Rectal smooth muscle tissue (tissue), 1 donor: Measurements from ENCODE around the gene SLA2.
"Not testable (repeated sequence)": the region's sequence is repeated elsewhere in the genome, so short reads cannot be mapped to it uniquely, and the experiment has no call there.

Experiments
- H3K27ac ChIP-seq: one replicate; pipeline ENCODE4 v1.7.0; 2013; ENCODE audit warnings: low read depth, low read length, inconsistent platforms
- H3K27me3 ChIP-seq: one replicate; pipeline ENCODE4 v1.7.0; 2013; ENCODE audit warnings: low read length; ENCODE audit not compliant: control insufficient read depth, insufficient read depth
- H3K36me3 ChIP-seq: one replicate; pipeline ENCODE4 v1.7.0; 2013; ENCODE audit warnings: low read length; ENCODE audit not compliant: control insufficient read depth, insufficient read depth
- H3K4me1 ChIP-seq: one replicate; pipeline ENCODE4 v1.7.0; 2013; ENCODE audit warnings: low read length; ENCODE audit not compliant: control insufficient read depth, insufficient read depth
- H3K4me3 ChIP-seq: one replicate; pipeline ENCODE4 v1.7.0; 2013; ENCODE audit warnings: low read length
- H3K9ac ChIP-seq: one replicate; pipeline ENCODE4 v1.7.0; 2013; ENCODE audit warnings: low read length

SLA2 gene

GRCh38 chr20:36623444-36623843 lies 22.6 kb downstream of the SLA2 start:
- no peak overlapping the region for H3K9ac ChIP-seq
- no peaks in the 10 kb centered on the region for H3K36me3 ChIP-seq
- H3K4me3 ChIP-seq: no peak overlapping the region
- H3K27ac ChIP-seq: no peak overlapping the region
- H3K27me3 ChIP-seq: no peaks in the 10 kb centered on the region
- H3K4me1 ChIP-seq: no peaks in the 10 kb centered on the region

DNA sequence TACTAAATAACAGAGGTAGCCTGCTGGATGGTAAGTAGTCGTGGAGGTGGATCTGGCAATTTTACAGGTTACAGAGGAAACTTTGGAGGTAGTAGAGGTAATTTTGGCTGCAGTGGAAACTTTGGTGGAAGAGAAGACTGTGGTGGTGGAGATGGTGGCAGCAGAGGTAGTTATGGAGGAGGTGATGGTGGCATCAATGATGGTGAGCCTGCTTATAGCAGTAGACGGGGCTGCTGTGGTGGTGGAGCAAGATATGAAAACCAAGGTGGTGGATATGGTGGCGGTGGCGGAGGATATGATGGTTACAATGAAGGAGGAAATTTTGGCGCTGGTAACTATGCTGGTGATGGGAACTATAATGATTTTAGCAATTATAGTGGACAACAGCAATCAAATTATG lies 25.1 kb downstream of the SLA2 start:
- Histone ChIP-seq H3K4me3 (no peak overlapping the region), H3K27me3 (no peaks in the 10 kb centered on the region), H3K27ac (no peak overlapping the region), H3K4me1 (no peaks in the 10 kb centered on the region), H3K9ac (no peak overlapping the region), H3K36me3 (no peaks in the 10 kb centered on the region)

DNA sequence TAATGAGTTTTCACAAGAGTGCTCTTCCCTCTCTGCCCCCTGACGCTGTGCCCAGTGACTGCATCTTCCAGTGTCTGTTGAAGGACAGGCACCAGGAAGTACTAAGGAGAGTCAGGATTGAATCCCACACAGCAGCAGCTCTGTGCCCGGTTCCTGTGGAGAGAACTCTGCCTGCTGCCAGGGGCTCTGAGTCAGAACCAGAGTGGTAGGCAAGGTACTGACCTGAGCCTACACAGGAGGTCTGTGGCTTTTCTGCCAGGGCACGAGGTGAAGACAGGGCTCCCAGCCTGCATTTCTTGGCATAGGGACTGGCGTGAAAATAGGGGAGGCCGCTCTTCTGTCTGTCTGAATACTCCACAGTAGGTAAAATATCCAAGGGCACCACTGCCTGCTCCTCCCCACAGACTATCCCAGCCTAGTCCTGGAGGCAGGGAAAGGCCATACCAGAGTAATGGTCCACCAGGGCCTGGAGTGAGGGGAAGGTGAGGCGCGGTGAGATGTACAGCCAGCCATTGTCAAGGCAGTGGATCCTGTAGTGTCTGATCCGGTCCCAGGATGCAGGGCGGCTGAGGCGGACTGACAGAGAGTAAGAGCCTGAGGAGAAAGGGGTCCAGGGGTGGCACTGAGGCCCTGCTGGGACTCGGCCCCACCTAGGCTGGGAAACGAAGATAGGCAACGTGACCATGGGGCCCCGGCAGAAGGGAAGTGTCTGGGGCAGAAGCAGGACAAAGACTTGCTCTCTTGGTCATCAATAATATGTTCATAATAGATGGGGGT lies 31.0 kb downstream of the SLA2 start:
- H3K4me1 ChIP-seq: no peaks in the 10 kb centered on the region
- H3K27ac ChIP-seq: no peak overlapping the region
- H3K27me3 ChIP-seq: no peaks in the 10 kb centered on the region
- no peak overlapping the region for H3K9ac ChIP-seq
- peaks cover 28% of the 10 kb centered on the region for H3K36me3 ChIP-seq
- H3K4me3 ChIP-seq: no peak overlapping the region

DNA sequence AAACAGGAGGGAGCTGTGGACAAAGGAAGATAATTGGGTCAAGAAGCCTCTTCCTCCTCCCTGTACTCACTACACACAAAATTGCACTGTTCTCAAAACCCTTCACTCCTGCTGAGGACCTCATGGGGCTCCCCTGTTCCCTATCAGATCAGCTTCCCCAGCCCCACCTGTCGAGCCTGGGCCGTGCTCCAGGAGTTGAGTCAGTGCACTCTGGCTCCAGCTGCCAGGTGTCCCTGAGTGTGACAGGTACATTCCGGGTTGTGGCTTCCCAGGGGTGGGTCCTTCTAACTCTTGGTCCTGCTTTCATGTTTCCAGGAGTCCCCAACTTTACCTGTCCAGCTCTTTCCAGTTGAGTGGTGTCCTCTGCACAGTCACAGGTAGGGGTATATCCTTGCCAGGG lies 32.0 kb downstream of the SLA2 start:
- Histone ChIP-seq H3K4me3 (no peak overlapping the region), H3K36me3 (peaks cover 32% of the 10 kb centered on the region), H3K4me1 (no peaks in the 10 kb centered on the region), H3K27ac (no peak overlapping the region), H3K27me3 (no peaks in the 10 kb centered on the region), H3K9ac (no peak overlapping the region)

DNA sequence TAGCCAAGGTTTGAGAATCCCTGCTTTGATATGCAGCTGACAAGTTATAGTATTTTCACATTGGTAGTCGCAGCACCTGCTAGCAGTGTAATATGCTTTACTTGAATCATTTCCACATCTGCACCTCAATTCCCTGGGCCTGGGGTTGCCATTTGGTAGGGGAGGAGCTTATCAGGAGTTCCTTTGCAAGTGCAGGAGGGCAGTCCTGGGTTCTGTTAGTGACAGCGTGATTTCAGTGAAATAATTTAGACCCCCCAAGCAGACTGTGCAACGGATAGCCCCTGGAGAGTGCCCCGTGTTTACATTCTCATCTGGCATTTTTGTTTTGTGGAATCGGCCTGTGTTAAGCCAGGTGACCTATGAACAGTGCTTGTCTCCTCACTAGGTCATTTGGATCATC lies 34.4 kb downstream of the SLA2 start:
- H3K9ac ChIP-seq: no peak overlapping the region
- no peaks in the 10 kb centered on the region for H3K27me3 ChIP-seq
- no peak overlapping the region for H3K27ac ChIP-seq
- peaks cover 3% of the 10 kb centered on the region for H3K4me1 ChIP-seq
- no peak overlapping the region for H3K4me3 ChIP-seq
- H3K36me3 ChIP-seq: peaks cover 37% of the 10 kb centered on the region

DNA sequence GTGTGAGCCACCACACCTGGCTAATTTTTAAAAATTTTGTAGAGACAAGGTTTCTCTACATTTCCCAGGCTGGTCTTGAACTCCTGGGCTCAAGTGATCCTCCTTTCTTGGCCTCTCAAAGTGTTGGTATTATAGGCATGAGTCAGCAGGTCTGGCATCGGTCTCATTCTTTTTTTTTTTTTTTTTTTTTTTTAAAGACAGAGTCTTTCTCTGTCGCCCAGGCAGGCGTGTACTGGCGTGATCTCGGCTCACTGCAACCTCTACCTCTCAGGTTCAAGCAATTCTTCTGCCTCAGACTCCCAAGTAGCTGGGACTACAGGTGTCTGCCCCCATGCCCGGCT lies 37.6 kb downstream of the SLA2 start:
- H3K27me3 ChIP-seq, H3K4me3 ChIP-seq, H3K27ac ChIP-seq, H3K9ac ChIP-seq: not testable (repeated sequence)
- H3K4me1 ChIP-seq: peaks cover 11% of the 10 kb centered on the region
- peaks cover 27% of the 10 kb centered on the region for H3K36me3 ChIP-seq

- Histone ChIP-seq H3K27me3 (no peaks in the 10 kb centered on the region), H3K27ac (no peak overlapping the region), H3K36me3 (peaks cover 24% of the 10 kb centered on the region), H3K4me3 (peak overlapping the region; percentile 26), H3K4me1 (peaks cover 11% of the 10 kb centered on the region), H3K9ac (no peak overlapping the region)
These were observed 38.2 kb downstream of the SLA2 start for GRCh38 chr20:36607586-36608387.

DNA sequence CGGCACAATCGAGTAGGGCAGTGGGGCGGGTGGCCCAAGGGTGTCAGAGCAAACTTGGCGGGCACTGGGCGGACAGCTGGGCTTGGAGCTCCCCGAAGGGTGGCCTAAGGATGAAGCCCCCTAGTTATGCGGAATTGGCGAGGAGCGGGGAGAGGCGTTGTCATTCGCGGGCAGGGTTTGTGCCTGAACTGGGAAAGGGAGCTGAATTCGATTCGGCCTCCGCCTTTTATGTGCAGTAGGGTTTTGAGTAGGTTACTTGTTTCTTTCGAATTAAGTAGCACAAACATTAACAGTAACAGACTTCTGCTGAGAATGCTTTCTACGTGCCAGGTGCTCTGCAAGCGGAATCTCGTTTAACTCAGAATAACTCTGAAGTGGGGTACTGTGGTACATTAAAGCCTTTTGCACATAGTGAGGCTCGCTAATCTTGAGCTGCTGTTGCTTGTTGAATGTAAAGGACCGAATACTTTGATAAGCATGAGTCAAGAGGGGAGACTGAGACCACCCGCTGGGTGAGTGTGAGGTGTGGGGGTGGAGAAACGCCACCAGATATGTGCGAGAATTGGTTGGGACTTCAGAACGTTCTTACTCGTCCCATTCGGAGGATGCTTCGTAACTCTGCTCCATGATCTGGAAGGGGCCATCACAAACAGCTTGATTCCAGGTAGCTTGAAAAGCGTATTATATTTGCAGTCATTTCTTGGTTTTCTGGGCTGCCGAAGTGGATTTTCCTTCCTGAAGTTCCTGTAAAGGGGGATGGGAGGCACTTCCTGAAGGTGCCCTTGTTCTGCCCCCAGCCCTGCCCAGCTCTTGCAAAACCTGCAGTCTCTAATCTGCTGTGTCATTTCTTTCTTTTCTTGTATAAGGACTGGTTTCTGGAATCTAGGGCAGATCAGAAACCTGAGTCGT lies 39.6 kb downstream of the SLA2 start:
- H3K27me3 ChIP-seq: no peaks in the 10 kb centered on the region
- H3K36me3 ChIP-seq: peaks cover 13% of the 10 kb centered on the region

DNA sequence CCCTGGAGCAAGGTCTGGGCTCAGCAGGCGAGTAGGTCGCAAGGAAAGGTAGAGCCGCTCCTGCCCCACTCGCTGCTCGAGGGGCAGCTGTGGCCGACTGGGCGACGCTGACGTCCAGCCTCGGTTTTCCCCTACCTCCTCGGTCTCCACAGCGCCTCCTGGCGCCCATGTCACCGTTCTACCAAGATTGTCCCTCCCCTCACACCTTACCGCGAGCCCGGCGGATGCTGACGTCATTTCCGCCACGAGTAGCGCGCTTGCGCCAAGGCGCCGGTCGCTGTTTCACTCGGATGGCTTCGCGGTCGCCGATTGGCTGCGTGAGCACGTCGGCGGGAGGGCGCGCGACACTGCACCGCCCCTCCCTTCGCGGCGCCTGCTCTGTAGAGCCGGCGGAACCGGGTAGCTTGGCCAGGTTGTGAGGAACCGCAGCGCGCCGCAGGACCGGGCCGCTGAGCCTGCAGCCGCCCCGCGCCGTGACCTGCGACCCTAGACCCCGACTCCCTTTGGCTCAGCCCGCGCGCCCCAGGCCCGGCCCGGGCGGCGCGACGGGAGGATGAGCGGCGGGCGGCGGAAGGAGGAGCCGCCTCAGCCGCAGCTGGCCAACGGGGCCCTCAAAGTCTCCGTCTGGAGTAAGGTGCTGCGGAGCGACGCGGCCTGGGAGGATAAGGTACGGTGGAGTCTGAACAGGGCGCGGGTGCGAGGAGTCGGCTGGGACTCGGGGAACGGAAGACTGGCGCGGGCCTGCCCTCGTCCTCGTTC lies 40.4 kb downstream of the SLA2 start, which contains the start of gene RAB5IF:
Gene RAB5IF, plus strand, starts transcription at position 381 of the 759 bp plus-strand sequence. Its CDS starts 173 bp downstream, at position 554.
- H3K27ac ChIP-seq: peak within 1 kb of the TSS; percentile 89
- peaks cover 11% of the 10 kb centered on the region for H3K36me3 ChIP-seq
- peak within 1 kb of the TSS; percentile 98 for H3K4me3 ChIP-seq
- H3K4me1 ChIP-seq: peaks cover 11% of the 10 kb centered on the region
- H3K27me3 ChIP-seq: no peaks in the 10 kb centered on the region
- H3K9ac ChIP-seq: peak within 1 kb of the TSS; percentile 93

More for the DNA sequence above, 39.6 kb downstream of the SLA2 start:
- H3K4me3 ChIP-seq: peak overlapping the region; percentile 98
- H3K27ac ChIP-seq: peak overlapping the region; percentile 89
- peak overlapping the region; percentile 93 for H3K9ac ChIP-seq
- H3K4me1 ChIP-seq: peaks cover 11% of the 10 kb centered on the region

- Histone ChIP-seq H3K36me3 (peaks cover 8% of the 10 kb centered on the region), H3K27me3 (no peaks in the 10 kb centered on the region), H3K4me1 (peaks cover 11% of the 10 kb centered on the region), H3K27ac (peak overlapping the region; percentile 89), H3K4me3 (peak overlapping the region; percentile 65), H3K9ac (peak overlapping the region; percentile 90)
These were observed 41.0 kb downstream of the SLA2 start for GRCh38 chr20:36604952-36605398.

DNA sequence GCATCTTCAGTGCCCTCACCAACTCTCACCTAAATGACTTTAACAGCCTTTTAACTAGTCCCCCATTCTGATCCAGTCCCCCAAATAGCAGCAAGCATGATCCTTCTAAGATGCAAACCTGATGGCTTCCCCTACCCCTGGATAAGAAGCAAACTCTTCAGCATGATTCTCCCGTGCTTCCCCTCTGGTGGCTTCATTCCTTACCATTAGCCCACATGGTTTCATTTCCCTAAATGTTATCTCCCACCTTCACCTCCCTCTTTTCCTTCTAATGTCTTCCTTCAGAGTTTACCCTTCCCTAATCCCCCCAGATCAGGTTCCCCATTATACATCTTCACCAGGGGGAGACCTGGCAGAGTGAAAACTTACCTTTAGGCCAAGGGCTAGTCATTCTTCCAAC lies 44.5 kb downstream of the SLA2 start:
- Histone ChIP-seq H3K36me3 (no peaks in the 10 kb centered on the region), H3K4me3 (no peak overlapping the region), H3K9ac (no peak overlapping the region), H3K27ac (no peak overlapping the region), H3K4me1 (peaks cover 7% of the 10 kb centered on the region), H3K27me3 (no peaks in the 10 kb centered on the region)
